HUES64 (cell line): ENCODE results near the gene DNM3.

Experiments used
- H3K27ac ChIP-seq: 2 replicates; pipeline ENCODE4 v1.7.0; 2013; ENCODE audit warnings: low read depth, low read length, inconsistent platforms
- H3K27me3 ChIP-seq: 2 replicates; pipeline ENCODE4 v1.6.1; 2013; ENCODE audit warnings: mild to moderate bottlenecking, low read length; ENCODE audit not compliant: insufficient read depth
- H3K36me3 ChIP-seq: 2 replicates; pipeline ENCODE4 v1.6.1; 2013; ENCODE audit warnings: mild to moderate bottlenecking, low read length; ENCODE audit not compliant: insufficient read depth
- H3K4me1 ChIP-seq: 2 replicates; pipeline ENCODE4 v1.6.1; 2013; ENCODE audit warnings: mild to moderate bottlenecking, low read length, moderate library complexity; ENCODE audit not compliant: insufficient read depth
- H3K4me3 ChIP-seq: 2 replicates; pipeline ENCODE4 v1.5.1; 2013; ENCODE audit warnings: mild to moderate bottlenecking, low read length, moderate library complexity
- H3K9ac ChIP-seq: 2 replicates; pipeline ENCODE4 v1.6.1; 2013; ENCODE audit warnings: mild to moderate bottlenecking, low read depth, low read length
- H3K9me3 ChIP-seq: 2 replicates; pipeline ENCODE4 v1.6.1; 2013; ENCODE audit warnings: low read depth, low read length; ENCODE audit not compliant: insufficient read depth
- WGBS: fragments of 150-250, 120-280 bp; methylation state at CpG from one replicate; pipeline ENCODE4 v1.1.7; 2013; ENCODE audit warnings: missing lambda C conversion rate; 5-methylcytosine and 5-hydroxymethylcytosine counted together

DNM3 gene

DNA sequence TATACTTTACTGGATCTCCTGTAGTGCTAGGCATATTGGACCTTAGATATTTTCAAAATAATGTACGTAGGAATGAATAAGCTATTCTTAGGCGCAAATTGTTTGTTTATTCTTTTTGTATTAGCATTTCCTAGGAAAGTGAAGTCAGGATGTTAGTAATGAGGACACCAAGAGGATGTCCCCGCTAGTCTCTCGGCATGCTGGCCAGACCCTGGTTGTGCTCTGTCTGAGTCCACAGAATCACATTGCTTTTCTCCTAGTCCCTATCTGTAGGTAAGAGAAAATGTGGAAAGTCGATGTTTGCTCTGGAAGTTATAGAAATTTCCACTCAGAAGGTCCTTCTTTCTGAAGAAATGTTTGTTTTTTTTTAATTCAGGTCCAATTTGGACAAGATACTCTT lies 31.1 kb downstream of the DNM3 start:
- Histone ChIP-seq H3K27me3 (no peaks in the 10 kb centered on the region), H3K4me1 (peaks cover 8% of the 10 kb centered on the region; the same call in 1 of the 2 replicates), H3K9ac (no peak overlapping the region), H3K9me3 (no peaks in the 10 kb centered on the region), H3K27ac (no peak overlapping the region), H3K4me3 (no peak overlapping the region), H3K36me3 (no peaks in the 10 kb centered on the region)
- 85% methylated on average over 5 of the region's 5 CpGs for WGBS

DNA sequence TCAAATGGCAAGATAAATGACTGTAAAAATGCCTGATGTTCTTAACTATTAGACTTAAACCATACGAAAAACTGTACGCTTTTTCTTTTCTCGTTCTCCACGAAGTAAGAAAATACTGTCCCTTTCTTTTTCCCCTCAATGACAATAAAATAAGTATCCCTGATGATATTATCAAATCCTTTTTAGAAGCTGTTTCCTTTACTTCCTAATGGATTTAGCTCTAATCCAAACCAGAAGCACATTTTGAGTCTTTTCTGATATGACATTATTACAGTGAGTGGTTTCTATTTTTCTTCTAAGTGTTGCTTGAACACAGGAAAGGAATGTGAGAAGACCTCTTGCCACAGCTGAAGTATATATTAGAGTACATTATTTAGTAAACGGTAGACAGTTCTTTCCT lies 32.4 kb downstream of the DNM3 start:
- H3K9ac ChIP-seq: no peak overlapping the region
- H3K27me3 ChIP-seq: no peaks in the 10 kb centered on the region
- peaks cover 8% of the 10 kb centered on the region; the same call in 1 of the 2 replicates for H3K4me1 ChIP-seq
- H3K9me3 ChIP-seq: no peaks in the 10 kb centered on the region
- no peak overlapping the region for H3K4me3 ChIP-seq
- H3K27ac ChIP-seq: no peak overlapping the region
- no peaks in the 10 kb centered on the region for H3K36me3 ChIP-seq
- WGBS: 93% methylated on average over 4 of the region's 5 CpGs

DNA sequence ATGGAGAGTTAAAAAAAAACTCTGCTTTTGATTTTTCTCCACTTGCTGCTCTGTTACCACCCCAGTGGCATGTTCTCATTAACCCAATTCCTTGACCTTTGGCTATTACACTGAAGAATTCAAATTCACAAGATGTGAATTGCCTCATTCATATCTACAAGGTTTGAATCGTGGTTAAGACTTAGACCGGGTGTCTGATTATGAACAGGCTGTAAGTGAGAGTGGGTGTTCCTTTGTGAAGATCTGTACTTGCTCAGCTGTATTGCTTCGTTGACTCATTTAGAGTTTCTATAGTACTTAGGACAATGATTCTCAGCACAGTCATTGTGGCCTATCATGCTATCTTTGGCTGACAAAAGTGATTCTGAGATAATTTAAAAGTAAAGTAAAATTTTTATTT lies 36.4 kb downstream of the DNM3 start:
- Histone ChIP-seq H3K27me3 (no peaks in the 10 kb centered on the region), H3K36me3 (no peaks in the 10 kb centered on the region), H3K9me3 (no peaks in the 10 kb centered on the region), H3K27ac (no peak overlapping the region), H3K4me3 (no peak overlapping the region), H3K4me1 (no peaks in the 10 kb centered on the region), H3K9ac (no peak overlapping the region)
- WGBS: 89% methylated on average over 3 of the region's 3 CpGs

DNA sequence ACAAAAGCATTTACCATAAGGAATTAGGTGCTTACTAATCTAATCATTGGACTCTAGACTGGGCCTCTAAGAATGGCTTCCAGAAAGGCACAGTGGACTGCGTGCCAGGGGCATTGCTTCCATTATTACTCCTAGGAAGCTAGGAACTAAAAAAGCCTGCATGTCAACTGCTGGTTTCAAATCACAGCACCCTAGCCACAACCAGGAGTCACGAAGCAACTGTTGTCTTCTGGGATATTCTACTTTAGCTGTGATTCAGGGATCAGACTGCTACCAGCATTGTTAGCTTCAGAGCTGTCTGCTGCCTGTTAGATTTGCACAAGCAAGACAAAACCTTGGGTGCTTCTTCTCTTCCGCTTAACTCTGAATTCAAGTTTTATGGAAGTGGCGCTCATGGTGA lies 38.3 kb downstream of the DNM3 start:
- 91% methylated on average over 4 of the region's 4 CpGs for WGBS
- H3K9ac ChIP-seq: no peak overlapping the region
- no peaks in the 10 kb centered on the region for H3K9me3 ChIP-seq
- no peak overlapping the region for H3K4me3 ChIP-seq
- H3K27ac ChIP-seq: no peak overlapping the region
- H3K4me1 ChIP-seq: no peaks in the 10 kb centered on the region
- H3K36me3 ChIP-seq: no peaks in the 10 kb centered on the region
- H3K27me3 ChIP-seq: no peaks in the 10 kb centered on the region

DNA sequence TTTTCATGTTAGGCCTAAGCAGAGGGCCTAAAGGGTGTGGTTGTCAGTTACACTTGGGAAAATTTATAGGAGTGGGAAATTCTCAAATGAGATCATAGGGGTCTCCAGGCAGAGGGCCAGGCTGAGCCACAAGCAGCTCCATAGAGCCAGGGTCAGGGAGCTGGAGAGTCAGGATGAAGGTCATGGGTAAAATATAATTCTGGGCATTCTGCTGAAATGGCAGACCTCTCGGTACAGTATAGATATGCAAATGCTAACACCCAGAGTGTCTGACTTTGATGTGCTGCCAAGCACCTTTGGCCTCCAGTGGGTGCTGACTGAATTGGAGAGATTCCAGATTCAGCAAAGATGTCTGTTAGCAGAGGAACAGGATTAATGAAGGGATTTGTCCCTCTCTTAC lies 40.1 kb downstream of the DNM3 start:
- 50% methylated on average over 1 of the region's 1 CpG for whole genome bisulfite sequencing
- Histone ChIP-seq H3K36me3 (no peaks in the 10 kb centered on the region), H3K4me1 (no peaks in the 10 kb centered on the region), H3K9me3 (no peaks in the 10 kb centered on the region), H3K27ac (no peak overlapping the region), H3K4me3 (no peak overlapping the region), H3K9ac (no peak overlapping the region), H3K27me3 (no peaks in the 10 kb centered on the region)

DNA sequence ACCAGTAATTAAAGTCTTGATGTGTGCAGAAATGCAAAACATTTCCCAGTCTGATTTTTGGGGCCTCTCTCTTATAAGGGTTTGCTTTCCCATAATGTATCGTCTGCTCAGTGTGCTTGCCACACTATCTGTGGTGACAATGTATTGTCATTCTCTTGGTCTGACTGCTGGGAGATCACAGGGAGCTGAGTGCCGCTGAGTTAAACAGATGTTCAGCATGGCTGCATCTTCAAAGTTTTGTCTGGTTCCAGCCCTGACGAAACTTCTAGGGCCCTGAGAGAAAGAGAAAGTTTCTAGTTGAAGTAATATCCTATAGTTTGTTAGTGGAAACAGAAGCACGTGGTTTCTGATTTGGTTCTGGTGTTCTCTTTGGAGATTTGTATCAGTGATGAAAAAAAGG lies 42.6 kb downstream of the DNM3 start:
- H3K36me3 ChIP-seq: no peaks in the 10 kb centered on the region
- no peak overlapping the region for H3K9ac ChIP-seq
- no peaks in the 10 kb centered on the region for H3K27me3 ChIP-seq
- no peaks in the 10 kb centered on the region for H3K4me1 ChIP-seq
- H3K27ac ChIP-seq: no peak overlapping the region
- no peaks in the 10 kb centered on the region for H3K9me3 ChIP-seq
- 91% methylated on average over 4 of the region's 4 CpGs for WGBS
- H3K4me3 ChIP-seq: no peak overlapping the region

DNA sequence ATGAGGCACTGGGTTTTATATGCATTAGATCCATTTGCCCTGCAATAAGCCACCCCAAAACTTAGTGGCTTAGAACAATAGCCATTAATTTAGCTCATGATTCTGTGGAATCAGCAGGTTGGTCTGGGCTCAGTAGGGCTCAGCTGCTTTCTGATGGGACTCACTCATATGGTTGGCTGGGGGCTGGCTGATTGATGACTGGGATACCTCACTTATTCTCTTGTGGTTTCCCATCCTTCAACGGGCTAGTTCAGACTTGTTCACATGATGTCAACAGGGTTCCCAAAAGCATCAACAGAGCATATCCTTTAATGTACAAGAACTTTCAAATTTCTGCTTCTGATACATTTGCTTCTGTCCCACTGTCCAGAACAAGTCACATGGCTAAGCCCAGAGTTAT lies 43.2 kb downstream of the DNM3 start:
- 86% methylated on average over 1 of the region's 1 CpG for WGBS
- Histone ChIP-seq H3K9ac (no peak overlapping the region), H3K4me1 (no peaks in the 10 kb centered on the region), H3K9me3 (no peaks in the 10 kb centered on the region), H3K4me3 (no peak overlapping the region), H3K27ac (no peak overlapping the region), H3K27me3 (no peaks in the 10 kb centered on the region), H3K36me3 (no peaks in the 10 kb centered on the region)

DNA sequence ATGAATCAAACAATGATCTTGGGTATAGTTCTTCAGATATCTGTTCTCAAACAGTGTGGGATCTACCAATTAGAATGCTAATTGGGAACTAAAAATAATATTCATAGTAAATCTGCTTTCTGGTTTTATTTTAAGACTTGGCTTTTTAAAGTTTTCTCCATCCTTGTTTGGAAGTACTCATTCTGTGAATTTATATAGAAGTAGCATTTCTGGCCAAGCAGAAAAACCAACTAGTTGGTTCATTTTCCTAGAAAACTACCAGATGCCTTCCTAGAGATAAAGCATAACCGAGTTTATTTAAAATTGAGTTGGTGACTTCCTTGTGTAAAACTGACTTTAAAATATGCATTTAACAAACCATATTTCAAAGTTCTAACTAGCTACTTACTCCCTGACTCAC lies 48.8 kb downstream of the DNM3 start:
- no peak overlapping the region for H3K4me3 ChIP-seq
- H3K4me1 ChIP-seq: no peaks in the 10 kb centered on the region
- H3K9ac ChIP-seq: no peak overlapping the region
- H3K27ac ChIP-seq: no peak overlapping the region
- no peaks in the 10 kb centered on the region for H3K36me3 ChIP-seq
- WGBS: 86% methylated on average over 1 of the region's 1 CpG
- no peaks in the 10 kb centered on the region for H3K27me3 ChIP-seq
- H3K9me3 ChIP-seq: no peaks in the 10 kb centered on the region

DNA sequence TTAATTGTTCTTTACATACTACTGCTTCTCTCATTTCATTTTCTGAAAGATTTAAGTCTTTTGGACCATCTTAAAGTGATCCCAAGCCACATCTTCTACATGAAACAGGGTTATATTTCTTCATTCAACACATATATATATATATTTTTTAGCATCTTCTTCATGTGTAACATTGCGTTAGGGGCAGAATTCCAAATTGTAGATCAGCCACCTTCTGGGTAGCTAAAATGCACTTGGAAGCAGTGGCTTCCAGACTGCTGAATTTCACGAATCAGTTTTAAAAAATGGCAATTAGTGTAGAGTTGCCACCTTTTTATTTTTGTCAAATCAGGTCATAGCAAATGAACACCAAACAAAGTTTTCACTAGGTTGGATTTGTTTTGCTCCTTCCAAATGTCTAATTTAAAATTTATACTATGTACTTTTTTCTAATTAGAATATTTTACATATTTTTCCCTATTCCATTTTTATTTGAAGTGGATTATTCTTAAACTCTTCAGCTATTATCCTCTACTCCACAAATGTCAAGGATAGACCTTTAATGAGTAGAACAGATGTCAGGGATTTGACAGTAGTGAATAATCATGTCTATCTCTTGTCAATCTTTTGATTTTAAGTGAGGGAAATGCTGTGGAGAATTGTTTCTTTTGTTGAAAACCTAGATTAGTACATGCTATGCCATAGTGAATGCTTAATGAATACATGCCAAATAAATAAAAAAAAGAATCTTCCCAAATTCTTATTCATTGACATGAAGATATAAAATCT lies 55.8 kb downstream of the DNM3 start:
- WGBS: 91% methylated on average over 2 of the region's 2 CpGs
- Histone ChIP-seq H3K36me3 (no peaks in the 10 kb centered on the region), H3K9me3 (no peaks in the 10 kb centered on the region)

DNA sequence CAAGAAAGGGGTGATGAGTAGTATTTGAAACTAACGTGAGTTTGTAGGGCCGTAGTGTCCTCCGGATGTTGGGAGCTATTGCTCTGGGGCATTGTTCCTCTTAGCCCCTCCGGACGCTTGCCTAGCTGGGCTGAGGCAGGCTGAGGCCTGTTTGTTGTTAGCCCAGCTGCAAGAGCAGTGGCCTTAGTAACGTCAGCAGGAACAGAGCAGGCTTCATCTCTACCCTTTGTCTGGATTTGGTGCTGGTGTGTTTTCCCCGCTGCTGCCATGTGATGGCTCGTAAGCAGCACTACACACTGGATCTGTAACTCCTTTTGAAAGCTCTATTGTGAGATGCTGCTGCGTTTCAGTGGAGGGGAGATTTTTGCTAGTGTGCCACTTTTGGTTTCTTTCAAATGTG lies 57.6 kb downstream of the DNM3 start:
- H3K9ac ChIP-seq: peak overlapping the region; percentile 4; the same call in 1 of the 2 replicates
- no peaks in the 10 kb centered on the region for H3K36me3 ChIP-seq
- no peaks in the 10 kb centered on the region for H3K9me3 ChIP-seq
- peaks cover 11% of the 10 kb centered on the region; the same call in 1 of the 2 replicates for H3K4me1 ChIP-seq
- H3K27ac ChIP-seq: 0 out of 2 replicates have a peak overlapping the region, but pooled peaks have one; percentile 2
- H3K27me3 ChIP-seq: no peaks in the 10 kb centered on the region
- 49% methylated on average over 9 of the region's 9 CpGs for WGBS
- no peak overlapping the region for H3K4me3 ChIP-seq

More for the DNA sequence above, 55.8 kb downstream of the DNM3 start:
- Histone ChIP-seq H3K9ac (no peak overlapping the region), H3K27ac (no peak overlapping the region), H3K4me1 (peaks cover 11% of the 10 kb centered on the region; the same call in 1 of the 2 replicates), H3K4me3 (no peak overlapping the region), H3K27me3 (no peaks in the 10 kb centered on the region)

DNA sequence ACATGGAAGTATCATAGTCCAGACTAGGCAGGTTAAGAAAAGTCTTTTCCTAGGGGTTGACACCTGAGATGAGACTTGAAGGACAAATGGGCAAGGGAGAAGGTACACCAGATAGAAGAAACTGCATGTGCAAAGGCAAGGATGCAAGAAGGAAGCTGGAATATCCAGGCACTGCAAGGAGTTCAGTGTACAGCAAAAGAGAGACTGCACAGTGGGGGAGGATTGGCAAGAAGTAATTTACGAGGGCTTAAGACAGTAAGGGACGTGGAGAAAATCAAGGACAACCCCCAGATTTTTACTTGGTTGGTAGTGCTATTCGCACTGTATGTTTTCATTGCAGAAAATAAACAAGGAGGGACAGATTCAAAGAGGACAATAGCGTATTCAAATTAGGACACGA lies 58.5 kb downstream of the DNM3 start:
- Histone ChIP-seq H3K36me3 (no peaks in the 10 kb centered on the region), H3K27me3 (no peaks in the 10 kb centered on the region), H3K4me1 (peaks cover 11% of the 10 kb centered on the region; the same call in 1 of the 2 replicates), H3K9me3 (no peaks in the 10 kb centered on the region), H3K27ac (no peak overlapping the region), H3K9ac (no peak overlapping the region), H3K4me3 (no peak overlapping the region)
- 93% methylated on average over 5 of the region's 5 CpGs for WGBS

DNA sequence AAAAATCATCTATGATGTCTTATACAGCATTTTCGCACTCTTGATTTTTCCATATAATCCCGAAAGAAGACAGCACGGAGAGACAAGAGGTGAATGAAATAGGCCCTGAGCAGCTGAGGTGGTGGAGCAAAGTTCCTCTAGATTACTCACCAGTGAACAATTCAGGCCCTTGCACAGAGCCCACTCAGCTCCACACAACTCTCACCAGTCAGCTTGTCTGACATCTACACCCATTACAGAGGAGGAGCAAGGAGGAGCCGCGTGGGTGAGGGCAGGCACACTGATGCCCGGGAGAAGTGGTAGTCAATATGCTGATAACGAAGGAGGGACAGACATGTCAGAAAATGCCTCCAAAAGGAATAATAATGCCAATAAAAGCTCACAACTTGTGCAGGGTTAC lies 59.9 kb downstream of the DNM3 start:
- Histone ChIP-seq H3K9me3 (no peaks in the 10 kb centered on the region), H3K27me3 (no peaks in the 10 kb centered on the region), H3K4me3 (no peak overlapping the region), H3K36me3 (no peaks in the 10 kb centered on the region), H3K4me1 (peaks cover 11% of the 10 kb centered on the region; the same call in 1 of the 2 replicates), H3K27ac (no peak overlapping the region), H3K9ac (no peak overlapping the region)
- 85% methylated on average over 7 of the region's 7 CpGs for WGBS
